ENCODE data around the gene BCL11B.

Gene BCL11B

GRCh38 chr14:99185436-99186068 is 86.4 kb downstream of the BCL11B start:
- H3K4me3 ChIP-seq (ENCODE audit: low read depth, low read length) = no peak overlapping the region

DNA sequence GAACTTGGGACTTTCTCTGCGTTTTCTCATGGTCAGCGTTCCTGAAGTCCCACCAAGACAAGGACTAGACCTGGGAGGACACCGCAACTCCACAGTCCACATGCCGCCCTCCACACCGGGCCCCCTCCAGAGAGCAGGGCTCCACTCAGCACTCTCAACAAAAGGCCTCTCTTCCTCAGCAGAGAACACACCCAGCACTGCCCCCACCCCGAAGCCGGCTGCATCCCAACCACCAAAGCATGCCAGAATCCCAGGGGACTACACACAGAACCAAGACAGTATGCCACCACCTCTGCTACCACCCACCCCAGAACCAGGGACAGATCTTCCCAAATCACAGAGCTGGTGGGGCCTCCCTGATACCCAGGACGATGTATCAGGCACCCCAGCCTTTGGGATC is 88.3 kb downstream of the BCL11B start:
- H3K4me3 ChIP-seq (ENCODE audit: low read depth, low read length) = no peak overlapping the region

DNA sequence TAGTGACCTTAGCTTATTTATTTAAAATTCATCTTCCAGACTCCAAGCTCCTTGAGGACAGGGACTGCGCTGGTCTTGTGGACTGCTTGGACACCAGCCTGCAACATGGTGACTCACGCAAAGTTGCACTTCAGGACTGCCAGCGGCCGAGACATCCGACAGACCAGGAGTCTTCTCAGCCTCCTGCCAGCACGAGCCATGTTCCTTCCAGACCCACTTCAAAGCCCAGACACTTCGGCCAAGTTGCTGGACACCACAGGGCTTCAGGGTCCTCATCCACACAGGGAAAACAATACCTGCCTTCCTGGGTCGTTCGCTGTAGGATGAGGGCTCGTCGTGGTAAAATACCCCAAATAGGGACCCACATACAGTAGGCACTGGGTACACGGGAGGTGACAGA is 88.7 kb downstream of the BCL11B start:
- H3K4me3 ChIP-seq (ENCODE audit: low read depth, low read length) = no peak overlapping the region

GRCh38 chr14:99182548-99183250 is 89.3 kb downstream of the BCL11B start:
- no peak overlapping the region for H3K4me3 ChIP-seq (ENCODE audit: low read depth, low read length)

GRCh38 chr14:99181804-99182520 is 90.0 kb downstream of the BCL11B start:
- no peak overlapping the region for H3K4me3 ChIP-seq (ENCODE audit: low read depth, low read length)

- H3K4me3 ChIP-seq (ENCODE audit: low read depth, low read length) = no peak overlapping the region
Observed at GRCh38 chr14:99181241-99181640, 90.8 kb downstream of the BCL11B start.

- H3K4me3 ChIP-seq (ENCODE audit: low read depth, low read length) = no peak overlapping the region
Observed at GRCh38 chr14:99179946-99180345, 92.1 kb downstream of the BCL11B start.

GRCh38 chr14:99179506-99179905 is 92.5 kb downstream of the BCL11B start:
- no peak overlapping the region for H3K4me3 ChIP-seq (ENCODE audit: low read depth, low read length)

- no peak overlapping the region for H3K4me3 ChIP-seq (ENCODE audit: low read depth, low read length)
Observed at GRCh38 chr14:99177886-99178835, 93.8 kb downstream of the BCL11B start.

GRCh38 chr14:99177046-99177655 is 94.8 kb downstream of the BCL11B start:
- H3K4me3 ChIP-seq (ENCODE audit: low read depth, low read length) = no peak overlapping the region

DNA sequence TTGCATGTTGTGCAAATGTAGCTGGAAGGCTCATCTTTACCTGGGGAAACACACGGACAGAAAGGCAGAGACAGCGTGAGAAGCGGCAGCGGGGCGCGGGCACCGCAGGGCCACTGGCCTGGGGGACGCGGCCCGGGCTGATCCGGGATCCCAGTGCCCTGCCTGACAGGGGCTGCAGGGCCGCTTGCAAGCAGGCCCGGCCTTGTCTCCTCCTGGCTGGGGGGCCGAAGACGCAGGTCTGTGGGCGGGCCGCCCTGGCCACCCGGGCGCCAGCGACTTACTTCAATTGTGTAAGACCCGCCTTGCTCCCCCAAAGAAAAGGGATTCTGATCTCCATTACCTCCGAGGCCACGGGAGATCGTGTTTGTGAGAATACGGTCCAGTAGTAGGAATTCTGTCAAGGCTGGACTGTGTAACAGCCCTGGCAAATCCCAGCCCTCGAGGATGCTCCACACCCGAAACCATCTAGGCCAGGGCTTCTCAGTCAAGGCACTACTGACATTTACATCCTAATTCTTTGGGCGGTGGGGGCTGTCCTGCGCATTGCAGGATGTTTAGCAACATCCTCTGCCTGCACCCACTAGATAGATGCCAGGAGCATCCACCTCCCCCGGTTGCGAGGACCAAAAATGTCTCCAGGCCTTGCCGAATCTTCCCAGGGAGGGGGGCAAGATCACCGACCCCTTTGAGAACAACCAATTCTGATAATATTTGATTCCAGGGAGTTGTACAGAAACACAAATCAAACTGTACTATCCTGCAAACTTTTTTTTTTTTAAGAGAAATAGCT is 95.6 kb downstream of the BCL11B start:
- no peak overlapping the region for H3K4me3 ChIP-seq (ENCODE audit: low read depth, low read length)

- no peak overlapping the region for H3K4me3 ChIP-seq (ENCODE audit: low read depth, low read length)
Observed at GRCh38 chr14:99175331-99176155, 96.5 kb downstream of the BCL11B start.

DNA sequence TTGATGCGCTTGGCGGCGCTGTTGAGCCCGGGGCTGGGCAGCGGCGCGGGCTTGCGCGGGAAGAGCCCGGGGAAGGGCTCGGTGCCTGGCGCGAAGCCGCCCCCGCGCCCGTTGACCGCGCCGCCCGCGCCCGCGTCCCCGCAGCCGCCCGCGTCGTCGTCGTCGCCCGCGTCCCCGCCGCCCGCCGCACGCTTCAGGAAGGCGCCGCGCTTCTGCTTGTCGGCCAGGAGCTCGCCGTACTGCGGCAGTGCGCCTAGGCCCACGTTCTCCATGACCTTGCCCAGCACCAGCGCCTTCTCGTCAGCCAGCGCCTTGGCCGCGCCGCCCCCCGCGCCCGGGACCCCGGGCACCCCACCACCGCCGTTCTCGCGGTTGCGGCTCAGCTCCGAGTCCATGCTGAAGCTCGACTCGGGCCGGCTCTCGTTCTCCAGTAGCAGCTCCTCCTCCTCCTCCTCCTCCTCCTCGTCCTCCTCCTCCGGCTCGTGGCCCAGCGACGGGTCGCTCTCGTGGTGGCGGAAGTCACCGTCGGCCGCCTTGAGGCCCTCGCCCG is 97.2 kb downstream of the BCL11B start:
- no peak overlapping the region for H3K4me3 ChIP-seq (ENCODE audit: low read depth, low read length)

- H3K4me3 ChIP-seq (ENCODE audit: low read depth, low read length) = no peak overlapping the region
Observed at GRCh38 chr14:99174081-99174769, 97.8 kb downstream of the BCL11B start.

GRCh38 chr14:99173506-99173905 is 98.5 kb downstream of the BCL11B start:
- H3K4me3 ChIP-seq (ENCODE audit: low read depth, low read length) = no peak overlapping the region

DNA sequence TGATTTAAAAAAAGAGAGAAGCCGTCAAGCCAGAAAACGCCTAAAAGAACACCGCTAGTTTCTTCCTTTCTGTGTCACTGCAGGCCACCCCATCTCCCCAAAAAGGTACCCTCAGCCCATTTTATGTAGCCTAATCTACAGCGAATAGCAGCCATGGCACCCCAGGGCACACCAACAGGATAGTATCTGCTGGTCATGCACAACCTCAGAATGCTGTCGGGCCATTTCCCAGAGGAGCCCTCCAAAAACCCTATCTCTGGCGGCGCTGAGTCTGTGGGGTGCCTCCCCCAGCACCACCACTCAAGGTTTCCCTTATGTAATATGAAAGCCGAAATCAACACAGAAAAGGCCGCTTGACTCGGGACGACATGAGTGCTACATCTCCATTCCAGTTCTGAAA is 98.9 kb downstream of the BCL11B start:
- no peak overlapping the region for H3K4me3 ChIP-seq (ENCODE audit: low read depth, low read length)

GRCh38 chr14:99171396-99171795 is 100.6 kb downstream of the BCL11B start:
- H3K4me3 ChIP-seq (ENCODE audit: low read depth, low read length) = no peak overlapping the region

DNA sequence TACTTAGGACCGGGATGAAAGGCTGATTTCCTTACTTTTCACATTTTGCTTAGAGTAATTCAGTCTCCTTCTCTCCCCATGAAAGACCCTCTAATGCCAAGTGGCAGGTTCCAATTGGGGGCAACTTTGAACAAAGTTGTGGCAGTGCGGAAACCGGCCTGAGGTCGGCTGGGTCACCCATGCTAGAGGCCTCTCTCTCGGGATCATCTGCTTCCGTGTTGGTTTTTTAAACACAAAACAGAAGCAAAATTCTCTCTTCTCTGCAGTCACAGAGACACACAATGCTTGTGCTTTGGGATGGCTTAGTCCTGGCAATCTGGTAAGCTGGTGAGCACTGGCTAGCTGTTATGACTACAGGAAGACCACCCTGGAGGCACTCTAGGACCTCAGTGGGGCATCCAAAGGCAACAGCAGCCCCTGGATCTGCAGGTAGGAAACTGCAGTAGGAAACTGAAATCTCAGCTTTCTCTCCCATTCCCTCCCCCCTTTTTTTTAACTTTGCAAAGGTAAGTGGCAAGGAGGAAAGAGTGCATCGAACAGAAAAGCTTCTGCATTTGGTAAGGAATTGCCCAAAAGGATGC is 102.1 kb downstream of the BCL11B start:
- H3K4me3 ChIP-seq (ENCODE audit: low read depth, low read length) = no peak overlapping the region

Measured in iPS-11a (cell line).